Ovary (tissue), 9 donors: ENCODE measurements around the gene INVS. TPM values are rescaled to one million over a fixed set of nuclear protein-coding genes. Genes with fewer than 3 reads are reported as not detected.

Source experiments
- DNase-seq, 5 donors: peaks; one replicate each; pipeline ENCODE4 v3.0.0-alpha.2; 2019 to 2020
- H3K27ac ChIP-seq, 2 donors: fragments of 200-600 bp; one replicate each; pipeline versions ENCODE4 v1.5.1 to v1.8.0; 2019 to 2022
- H3K27me3 ChIP-seq: fragments of 200-600 bp; one replicate; pipeline ENCODE4 v1.8.0; 2022
- H3K36me3 ChIP-seq: fragments of 200-600 bp; sonication (generic); one replicate; pipeline ENCODE4 v1.5.1; 2019
- H3K4me1 ChIP-seq: one replicate; pipeline ENCODE4 v1.8.1; 2013; ENCODE audit warnings: mild to moderate bottlenecking, moderate library complexity; ENCODE audit not compliant: insufficient read depth
- H3K4me3 ChIP-seq: fragments of 200-600 bp; sonication (generic); one replicate; pipeline ENCODE4 v1.5.1; 2017
- H3K9me3 ChIP-seq, 2 donors: fragments of 200-600 bp in 1 of 2; sonication (generic) in 1 of 2; one replicate each; pipeline versions ENCODE4 v1.5.1 to v1.8.1; 2013 to 2019; ENCODE audit warnings: mild to moderate bottlenecking in 1 of 2, moderate library complexity in 1 of 2
- CTCF ChIP-seq, 3 donors: fragments of 450-650 bp in 2 of 3; fragments of 200-600 bp in 1 of 3; IDR thresholded peaks; one replicate each; pipeline versions ENCODE4 v1.5.1 to v1.8.0; 2016 to 2022; ENCODE audit warnings: antibody characterized with exemption in 3 of 3, mild to moderate bottlenecking in 1 of 3
- EP300 ChIP-seq: sonication (generic); formaldehyde crosslinking; IDR thresholded peaks from one replicate; pipeline ENCODE4 v1.6.1; 2017; ENCODE audit warnings: antibody characterized with exemption
- POLR2A ChIP-seq: fragments of 450-650 bp; IDR thresholded peaks from one replicate; pipeline ENCODE4 v1.6.1; 2017; ENCODE audit warnings: antibody characterized with exemption, mild to moderate bottlenecking, moderate library complexity
- WGBS, 3 donors: extraction: QIAGEN DNeasy Blood & Tissue Kit in 1 of 3; methylation state at CpG; one replicate each; pipeline versions ENCODE4 v1.1.5 to v1.1.7; 2013 to 2017; 5-methylcytosine and 5-hydroxymethylcytosine counted together
- intact Hi-C, 4 donors: fragments of 100-400 bp; cut with DNase I; formaldehyde crosslinking; loops; one replicate each; pipeline versions ENCODE4 v1.11.0 to v1.15.1; 2022 to 2023
- polyA plus RNA-seq, 2 donors: library from polyadenylated mRNA; stranded (reverse); fragments of 200-250 nt in 1 of 2; fragments of 350-450 nt in 1 of 2; fragmentation: Illumina TruSeq in 1 of 2; extraction: RNeasy Lipid Tissue Mini Kit (QIAGEN cat#74804) in 1 of 2; gene quantifications; one replicate each; pipeline ENCODE4 v1.2.3, GENCODE V29; 2013 to 2014
- total RNA-seq, 7 donors: library from RNA; depleted of rRNA in 2 of 7; stranded (reverse); fragments of >200 nt in 2 of 7; fragmentation: NEBNext Ultra II Directional in 3 of 7; extraction: Animal tissue kit (Norgen Biotek cat#: 25700) in 3 of 7; gene quantifications; one replicate each; pipeline versions ENCODE4 v1.1.0 to v1.2.4, GENCODE V29; 2016 to 2023
- donor health status: DM: no; HTN: no; CAD: no; lungs with moderate emphysema.
- donor health status: DM: no; HTN: no; CAD: no.
- donor health status: Bipolar disorder and iron deficiency.
- donor health status: DM: yes; HTN: yes; CAD: no.
- donor health status: DM: no; HTN: no; CAD: no.
- donor health status: DM: yes; HTN: yes; CAD: no.

The INVS gene
- total and polyA plus RNA-seq, 9 donors, result 7.7 to 28.4 (median 22.9) TPM

DNA sequence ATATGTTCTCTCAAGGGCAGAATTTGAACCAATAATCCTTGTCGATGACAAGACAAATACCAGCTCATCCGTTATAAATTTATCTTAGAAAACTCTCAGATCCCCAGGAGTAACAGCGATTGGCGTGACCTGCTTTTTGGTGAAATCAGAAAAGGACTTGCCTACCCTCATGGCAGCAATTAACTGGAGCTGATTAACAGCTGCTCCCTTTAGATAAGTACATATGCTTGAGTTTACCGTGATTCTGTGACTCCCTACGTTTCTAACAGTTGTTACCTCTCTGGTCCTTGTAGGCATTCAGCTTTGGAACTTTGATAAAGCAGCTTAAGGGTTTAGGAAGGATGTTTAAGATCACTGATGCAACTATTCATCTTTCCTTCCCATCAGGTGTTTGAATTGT, 2.6 kb downstream of the INVS start:
- H3K4me1 ChIP-seq, result peaks cover 3% of the 10 kb centered on the region
- H3K36me3 ChIP-seq, result no peaks in the 10 kb centered on the region
- 80 to 85% (median 84%) methylated on average over 6 of the region's 6 CpGs for WGBS, 3 donors
- no peak overlapping the region for H3K4me3 ChIP-seq
- intact Hi-C loops, result no loop called here
- no peaks in the 10 kb centered on the region for H3K9me3 ChIP-seq
- no peaks in the 10 kb centered on the region for H3K27me3 ChIP-seq
- DNase-seq, result no peak
- H3K27ac ChIP-seq, result no peak overlapping the region
- TF ChIP-seq EP300, result no peak
- TF ChIP-seq CTCF (IDR thresholded peaks at IDR 0.05), result no peak
- no peak for TF ChIP-seq POLR2A

- Histone ChIP-seq H3K27me3 (no peaks in the 10 kb centered on the region), H3K27ac (no peak overlapping the region), H3K36me3 (no peaks in the 10 kb centered on the region), H3K9me3 (no peaks in the 10 kb centered on the region), H3K4me3 (no peak overlapping the region), H3K4me1 (peaks cover 3% of the 10 kb centered on the region)
- TF ChIP-seq CTCF (IDR thresholded peaks at IDR 0.05) (no peak), POLR2A (no peak), EP300 (no peak)
- intact Hi-C loops, result no loop called here
- 85 to 88% (median 88%) methylated on average over 4 of the region's 4 CpGs for WGBS, 3 donors
- DNase-seq, result no peak
These were observed 5.3 kb downstream of the INVS start for GRCh38 chr9:100104314-100104713.

GRCh38 chr9:100105861-100106260, 6.8 kb downstream of the INVS start:
- Histone ChIP-seq H3K9me3 (no peaks in the 10 kb centered on the region), H3K4me1 (no peaks in the 10 kb centered on the region), H3K36me3 (no peaks in the 10 kb centered on the region), H3K4me3 (no peak overlapping the region), H3K27me3 (no peaks in the 10 kb centered on the region), H3K27ac (no peak overlapping the region)
- intact Hi-C loops, result no loop called here
- DNase-seq, result no peak
- 33 to 52% (median 36%) methylated on average over 1 of the region's 1 CpG for WGBS, 3 donors
- TF ChIP-seq EP300, result no peak

GRCh38 chr9:100106616-100107015, 7.6 kb downstream of the INVS start:
- no peaks in the 10 kb centered on the region for H3K36me3 ChIP-seq
- no peak overlapping the region for H3K27ac ChIP-seq
- WGBS, 3 donors, result 87 to 91% (median 91%) methylated on average over 2 of the region's 2 CpGs
- H3K4me3 ChIP-seq, result no peak overlapping the region
- no peaks in the 10 kb centered on the region for H3K27me3 ChIP-seq
- intact Hi-C loops, result no loop called here
- H3K4me1 ChIP-seq, result no peaks in the 10 kb centered on the region
- no peaks in the 10 kb centered on the region for H3K9me3 ChIP-seq
- DNase-seq, result no peak
- TF ChIP-seq POLR2A (no peak), CTCF (IDR thresholded peaks at IDR 0.05) (no peak), EP300 (no peak)

GRCh38 chr9:100108559-100108958, 9.5 kb downstream of the INVS start:
- Histone ChIP-seq H3K36me3 (no peaks in the 10 kb centered on the region), H3K4me3 (no peak overlapping the region), H3K27ac (no peak overlapping the region), H3K27me3 (no peaks in the 10 kb centered on the region), H3K9me3 (no peaks in the 10 kb centered on the region), H3K4me1 (no peaks in the 10 kb centered on the region)
- intact Hi-C loops, result no loop called here
- WGBS, 3 donors, result 84 to 87% (median 85%) methylated on average over 2 of the region's 2 CpGs
- TF ChIP-seq CTCF (IDR thresholded peaks at IDR 0.05) (no peak), EP300 (no peak), POLR2A (no peak)
- no peak for DNase-seq
